HepG2 (cell line): ENCODE data around the gene ESPN. TPM values are rescaled to one million over a fixed set of nuclear protein-coding genes. Genes with fewer than 3 reads are reported as not detected.
A peak's percentile ranks its signal among the peaks of the same experiment; 100 is the strongest.

Source experiments
- GABPB1 ChIP-seq: IDR thresholded peaks from 2 replicates; pipeline ENCODE4 v1.6.1; 2016; ENCODE audit warnings: mild to moderate bottlenecking, missing genetic modification reagents, moderate library complexity, missing compliant biosample characterization
- HNRNPL ChIP-seq: fragments of 200-400 bp; formaldehyde crosslinking; IDR thresholded peaks from 2 replicates; pipeline ENCODE4 v1.6.1; 2017; ENCODE audit warnings: mild to moderate bottlenecking, low read depth, low read length
- MAZ ChIP-seq, 2 experiments: sonication (generic) in 1 of 2; formaldehyde crosslinking in 1 of 2; IDR thresholded peaks; 2 replicates each; pipeline versions ENCODE4 v1.5.0 to v1.6.1; 2012 to 2020; ENCODE audit warnings: low read depth in 2 of 2, mild to moderate bottlenecking in 2 of 2, borderline replicate concordance in 1 of 2, improper control_type of control experiment in 1 of 2, low read length in 1 of 2, missing genetic modification reagents in 1 of 2, moderate library complexity in 1 of 2
- RORA ChIP-seq: sonication (generic); formaldehyde crosslinking; IDR thresholded peaks from 2 replicates; pipeline ENCODE4 v1.5.0; 2020; ENCODE audit warnings: mild to moderate bottlenecking, missing genetic modification reagents, moderate library complexity
- ZFX ChIP-seq: sonication (generic); formaldehyde crosslinking; IDR thresholded peaks from 2 replicates; pipeline ENCODE4 v1.4.0; 2020; ENCODE audit warnings: mild to moderate bottlenecking, low read depth, missing genetic modification reagents, moderate library complexity
- ZFY ChIP-seq: sonication (generic); formaldehyde crosslinking; IDR thresholded peaks from 2 replicates; pipeline ENCODE4 v1.4.0; 2020; ENCODE audit warnings: missing genetic modification reagents
- ZNF451 ChIP-seq: sonication (generic); formaldehyde crosslinking; IDR thresholded peaks from 2 replicates; pipeline ENCODE4 v1.5.0; 2020; ENCODE audit warnings: mild to moderate bottlenecking, missing genetic modification reagents
- ZNF564 ChIP-seq: sonication (generic); formaldehyde crosslinking; IDR thresholded peaks from 2 replicates; pipeline ENCODE4 v1.8.1; 2023; ENCODE audit warnings: mild to moderate bottlenecking, missing genetic modification reagents
- polyA plus RNA-seq, 8 experiments: library from polyadenylated mRNA; depleted of rRNA in 3 of 8; stranded (reverse) in 7 of 8; unstranded in 1 of 8; fragments of >200 nt; fragmentation: Illumina TruSeq in 4 of 8; extraction: Trizol in 4 of 8; gene quantifications; 2 replicates each; pipeline versions ENCODE4 v1.2.1 to v1.2.3, GENCODE V29; 2011 to 2016; ENCODE audit warnings: low read depth in 4 of 8, missing spikeins in 1 of 8, mixed read lengths in 1 of 8; ENCODE audit not compliant: insufficient read depth in 1 of 8
- total RNA-seq, 5 experiments: library from RNA; depleted of rRNA; stranded (reverse); fragments of >200 nt; fragmentation: Illumina TruSeq; extraction: Trizol; gene quantifications; 2 replicates each; pipeline ENCODE4 v1.2.3, GENCODE V29; 2016; ENCODE audit warnings: low read depth in 1 of 5
- TF ChIP-seq, protein P1 (sequence below): sonication (generic); formaldehyde crosslinking; IDR thresholded peaks from 2 replicates; pipeline ENCODE4 v1.5.0; 2020; ENCODE audit warnings: mild to moderate bottlenecking, missing genetic modification reagents, borderline replicate concordance
- TF ChIP-seq, protein P2 (sequence below): sonication (generic); formaldehyde crosslinking; IDR thresholded peaks from 2 replicates; pipeline ENCODE4 v1.5.0; 2020; ENCODE audit warnings: missing genetic modification reagents
- TF ChIP-seq, protein P3 (sequence below): sonication (generic); formaldehyde crosslinking; IDR thresholded peaks from 2 replicates; pipeline ENCODE4 v1.8.0; 2022; ENCODE audit warnings: mild to moderate bottlenecking, missing genetic modification reagents, moderate library complexity
- TF ChIP-seq, protein P4 (sequence below): sonication (generic); formaldehyde crosslinking; IDR thresholded peaks from 2 replicates; pipeline ENCODE4 v1.8.1; 2023; ENCODE audit warnings: mild to moderate bottlenecking, moderate library complexity, missing genetic modification reagents
- TF ChIP-seq, protein P5 (sequence below): sonication (generic); formaldehyde crosslinking; IDR thresholded peaks from 2 replicates; pipeline ENCODE4 v1.8.1; 2022; ENCODE audit warnings: low read depth, mild to moderate bottlenecking, missing genetic modification reagents
- TF ChIP-seq, protein P6 (sequence below): sonication (generic); formaldehyde crosslinking; IDR thresholded peaks from 2 replicates; pipeline ENCODE4 v1.4.0; 2020; ENCODE audit warnings: mild to moderate bottlenecking, missing genetic modification reagents
- TF ChIP-seq, protein P7 (sequence below): IDR thresholded peaks from 2 replicates; pipeline ENCODE4 v1.6.1; 2012; ENCODE audit warnings: inconsistent platforms

ESPN gene
- total and polyA plus RNA-seq, 2 of the 13 experiments (the other 11 are each of a cell fraction or from before 2014, with no cell fraction given): 48.6 to 54.2 TPM

DNA sequence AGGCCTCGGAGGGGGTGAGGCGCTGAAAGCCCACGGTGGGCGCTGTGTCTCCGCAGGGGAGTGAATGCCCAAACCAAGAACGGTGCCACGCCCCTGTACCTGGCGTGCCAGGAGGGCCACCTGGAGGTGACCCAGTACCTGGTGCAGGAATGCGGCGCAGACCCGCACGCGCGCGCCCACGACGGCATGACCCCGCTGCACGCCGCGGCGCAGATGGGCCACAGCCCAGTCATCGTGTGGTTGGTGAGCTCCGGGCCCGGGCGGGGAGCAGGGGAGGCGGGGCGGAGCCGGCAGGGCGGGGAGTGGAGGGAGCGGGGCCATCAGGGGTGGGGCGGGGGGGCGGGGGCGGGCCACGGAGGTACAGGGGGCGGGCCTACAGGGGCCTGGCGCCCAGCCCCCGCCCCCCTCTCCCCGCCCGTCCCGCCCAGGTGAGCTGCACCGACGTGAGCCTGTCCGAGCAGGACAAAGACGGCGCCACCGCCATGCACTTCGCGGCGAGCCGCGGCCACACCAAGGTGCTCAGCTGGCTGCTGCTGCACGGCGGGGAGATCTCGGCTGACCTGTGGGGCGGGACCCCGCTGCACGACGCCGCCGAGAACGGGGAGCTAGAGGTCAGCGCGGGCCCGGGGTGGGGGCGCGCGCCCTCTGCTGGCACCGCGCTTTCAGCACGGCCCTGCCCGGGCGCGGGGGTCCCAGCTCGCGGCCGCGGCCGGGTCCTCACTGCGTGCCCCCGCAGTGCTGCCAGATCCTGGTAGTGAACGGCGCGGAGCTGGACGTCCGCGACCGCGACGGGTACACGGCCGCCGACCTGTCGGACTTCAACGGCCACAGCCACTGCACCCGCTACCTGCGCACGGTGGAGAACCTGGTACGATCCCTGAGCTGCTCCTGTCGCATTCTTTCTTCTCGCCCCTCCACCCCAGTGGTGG is 15.9 kb downstream of the ESPN start (continued):
- TF ChIP-seq, protein P1, sequence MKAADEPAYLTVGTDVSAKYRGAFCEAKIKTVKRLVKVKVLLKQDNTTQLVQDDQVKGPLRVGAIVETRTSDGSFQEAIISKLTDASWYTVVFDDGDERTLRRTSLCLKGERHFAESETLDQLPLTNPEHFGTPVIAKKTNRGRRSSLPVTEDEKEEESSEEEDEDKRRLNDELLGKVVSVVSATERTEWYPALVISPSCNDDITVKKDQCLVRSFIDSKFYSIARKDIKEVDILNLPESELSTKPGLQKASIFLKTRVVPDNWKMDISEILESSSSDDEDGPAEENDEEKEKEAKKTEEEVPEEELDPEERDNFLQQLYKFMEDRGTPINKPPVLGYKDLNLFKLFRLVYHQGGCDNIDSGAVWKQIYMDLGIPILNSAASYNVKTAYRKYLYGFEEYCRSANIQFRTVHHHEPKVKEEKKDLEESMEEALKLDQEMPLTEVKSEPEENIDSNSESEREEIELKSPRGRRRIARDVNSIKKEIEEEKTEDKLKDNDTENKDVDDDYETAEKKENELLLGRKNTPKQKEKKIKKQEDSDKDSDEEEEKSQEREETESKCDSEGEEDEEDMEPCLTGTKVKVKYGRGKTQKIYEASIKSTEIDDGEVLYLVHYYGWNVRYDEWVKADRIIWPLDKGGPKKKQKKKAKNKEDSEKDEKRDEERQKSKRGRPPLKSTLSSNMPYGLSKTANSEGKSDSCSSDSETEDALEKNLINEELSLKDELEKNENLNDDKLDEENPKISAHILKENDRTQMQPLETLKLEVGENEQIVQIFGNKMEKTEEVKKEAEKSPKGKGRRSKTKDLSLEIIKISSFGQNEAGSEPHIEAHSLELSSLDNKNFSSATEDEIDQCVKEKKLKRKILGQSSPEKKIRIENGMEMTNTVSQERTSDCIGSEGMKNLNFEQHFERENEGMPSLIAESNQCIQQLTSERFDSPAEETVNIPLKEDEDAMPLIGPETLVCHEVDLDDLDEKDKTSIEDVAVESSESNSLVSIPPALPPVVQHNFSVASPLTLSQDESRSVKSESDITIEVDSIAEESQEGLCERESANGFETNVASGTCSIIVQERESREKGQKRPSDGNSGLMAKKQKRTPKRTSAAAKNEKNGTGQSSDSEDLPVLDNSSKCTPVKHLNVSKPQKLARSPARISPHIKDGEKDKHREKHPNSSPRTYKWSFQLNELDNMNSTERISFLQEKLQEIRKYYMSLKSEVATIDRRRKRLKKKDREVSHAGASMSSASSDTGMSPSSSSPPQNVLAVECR (CRISPR knock-in tag): peak; percentile 26; the same call in 1 of the 2 replicates
- no peak for TF ChIP-seq RORA
- TF ChIP-seq, protein P2, sequence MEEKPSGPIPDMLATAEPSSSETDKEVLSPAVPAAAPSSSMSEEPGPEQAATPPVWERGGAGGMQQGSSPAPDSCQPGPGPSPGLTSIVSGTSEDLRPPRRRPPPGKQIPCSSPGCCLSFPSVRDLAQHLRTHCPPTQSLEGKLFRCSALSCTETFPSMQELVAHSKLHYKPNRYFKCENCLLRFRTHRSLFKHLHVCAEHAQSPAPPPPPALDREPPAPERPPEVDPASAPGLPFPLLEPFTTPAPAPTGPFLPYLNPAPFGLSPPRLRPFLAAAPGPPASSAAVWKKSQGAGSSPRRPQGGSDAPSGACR (CRISPR knock-in tag): peak; percentile 63
- TF ChIP-seq, protein P3, sequence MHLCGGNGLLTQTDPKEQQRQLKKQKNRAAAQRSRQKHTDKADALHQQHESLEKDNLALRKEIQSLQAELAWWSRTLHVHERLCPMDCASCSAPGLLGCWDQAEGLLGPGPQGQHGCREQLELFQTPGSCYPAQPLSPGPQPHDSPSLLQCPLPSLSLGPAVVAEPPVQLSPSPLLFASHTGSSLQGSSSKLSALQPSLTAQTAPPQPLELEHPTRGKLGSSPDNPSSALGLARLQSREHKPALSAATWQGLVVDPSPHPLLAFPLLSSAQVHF (CRISPR knock-in tag): peak; percentile 21; the same call in 1 of the 2 replicates
- TF ChIP-seq ZNF451 (CRISPR knock-in tag): no peak
- peak; percentile 40; the same call in 1 of the 2 replicates for TF ChIP-seq ZFY (CRISPR knock-in tag)
- TF ChIP-seq, protein P4, sequence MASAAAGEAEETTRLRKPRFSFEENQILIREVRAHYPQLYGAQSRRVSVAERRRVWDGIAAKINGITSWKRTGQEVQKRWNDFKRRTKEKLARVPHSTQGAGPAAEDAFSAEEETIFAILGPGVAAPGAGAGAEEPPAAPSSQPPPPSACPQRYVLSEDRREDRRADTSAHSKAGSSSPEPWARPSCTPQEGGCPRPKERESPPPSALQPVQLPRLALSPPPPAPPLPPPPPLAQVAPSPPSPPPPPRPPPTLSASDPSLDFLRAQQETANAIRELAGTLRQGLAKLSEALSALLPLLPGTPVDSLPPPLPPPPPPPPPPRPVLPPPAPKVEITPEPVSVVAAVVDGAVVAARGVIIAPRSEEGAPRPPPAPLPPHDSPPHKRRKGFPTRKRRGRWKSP (CRISPR knock-in tag): 0 out of 2 replicates have a peak, but pooled peaks have one; percentile 12
- no peak for TF ChIP-seq HNRNPL
- 0 out of 2 replicates have a peak, but pooled peaks have one; percentile 55 for TF ChIP-seq ZNF564 (CRISPR knock-in tag)
- TF ChIP-seq, protein P5, sequence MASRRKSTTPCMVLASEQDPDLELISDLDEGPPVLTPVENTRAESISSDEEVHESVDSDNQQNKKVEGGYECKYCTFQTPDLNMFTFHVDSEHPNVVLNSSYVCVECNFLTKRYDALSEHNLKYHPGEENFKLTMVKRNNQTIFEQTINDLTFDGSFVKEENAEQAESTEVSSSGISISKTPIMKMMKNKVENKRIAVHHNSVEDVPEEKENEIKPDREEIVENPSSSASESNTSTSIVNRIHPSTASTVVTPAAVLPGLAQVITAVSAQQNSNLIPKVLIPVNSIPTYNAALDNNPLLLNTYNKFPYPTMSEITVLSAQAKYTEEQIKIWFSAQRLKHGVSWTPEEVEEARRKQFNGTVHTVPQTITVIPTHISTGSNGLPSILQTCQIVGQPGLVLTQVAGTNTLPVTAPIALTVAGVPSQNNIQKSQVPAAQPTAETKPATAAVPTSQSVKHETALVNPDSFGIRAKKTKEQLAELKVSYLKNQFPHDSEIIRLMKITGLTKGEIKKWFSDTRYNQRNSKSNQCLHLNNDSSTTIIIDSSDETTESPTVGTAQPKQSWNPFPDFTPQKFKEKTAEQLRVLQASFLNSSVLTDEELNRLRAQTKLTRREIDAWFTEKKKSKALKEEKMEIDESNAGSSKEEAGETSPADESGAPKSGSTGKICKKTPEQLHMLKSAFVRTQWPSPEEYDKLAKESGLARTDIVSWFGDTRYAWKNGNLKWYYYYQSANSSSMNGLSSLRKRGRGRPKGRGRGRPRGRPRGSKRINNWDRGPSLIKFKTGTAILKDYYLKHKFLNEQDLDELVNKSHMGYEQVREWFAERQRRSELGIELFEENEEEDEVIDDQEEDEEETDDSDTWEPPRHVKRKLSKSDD (CRISPR knock-in tag): peak; percentile 21; the same call in 1 of the 2 replicates
- TF ChIP-seq, protein P6, sequence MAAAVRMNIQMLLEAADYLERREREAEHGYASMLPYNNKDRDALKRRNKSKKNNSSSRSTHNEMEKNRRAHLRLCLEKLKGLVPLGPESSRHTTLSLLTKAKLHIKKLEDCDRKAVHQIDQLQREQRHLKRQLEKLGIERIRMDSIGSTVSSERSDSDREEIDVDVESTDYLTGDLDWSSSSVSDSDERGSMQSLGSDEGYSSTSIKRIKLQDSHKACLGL: peak; percentile 19; the same call in 1 of the 2 replicates
- TF ChIP-seq MAZ (IDR thresholded peaks at IDR 0.05; ENCODE audit: borderline replicate concordance, low read depth, low read length): no peak
- TF ChIP-seq MAZ (CRISPR knock-in tag; IDR thresholded peaks at IDR 0.05; ENCODE audit: low read depth): peak; percentile 53; the same call in 1 of the 2 replicates
- 0 out of 2 replicates have a peak, but pooled peaks have one; percentile 35 for TF ChIP-seq GABPB1 (CRISPR knock-in tag)
- TF ChIP-seq, protein P7, sequence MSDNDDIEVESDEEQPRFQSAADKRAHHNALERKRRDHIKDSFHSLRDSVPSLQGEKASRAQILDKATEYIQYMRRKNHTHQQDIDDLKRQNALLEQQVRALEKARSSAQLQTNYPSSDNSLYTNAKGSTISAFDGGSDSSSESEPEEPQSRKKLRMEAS: peak; percentile 46; the same call in 1 of the 2 replicates
- peak; percentile 31; the same call in 1 of the 2 replicates for TF ChIP-seq ZFX (CRISPR knock-in tag)
